GM23338 (cell line): Measurements from ENCODE around the gene IRF8. TPM values are rescaled to one million over a fixed set of nuclear protein-coding genes. Genes with fewer than 3 reads are reported as not detected.

Experiments
- ATAC-seq: fragments of 200-7000 bp; cut with Tn5 transposase; 3 replicates; pipeline ENCODE4 v1.9.1; 2020
- DNase-seq: peaks from one replicate; pipeline ENCODE4 v3.0.0-alpha.2; 2015; ENCODE audit warnings: low spot score
- H2AFZ ChIP-seq: fragments of 200-600 bp; sonication (generic); 2 replicates; pipeline ENCODE4 v1.8.0; 2016; ENCODE audit warnings: antibody characterized with exemption, mild to moderate bottlenecking, moderate library complexity
- H3F3A ChIP-seq: fragments of 200-600 bp; sonication (generic); replicated peaks from 2 replicates; pipeline ENCODE4 v1.8.0; 2017; ENCODE audit warnings: antibody characterized with exemption, mixed run types, low read depth
- H3K27ac ChIP-seq: fragments of 200-600 bp; sonication (generic); 2 replicates; pipeline ENCODE4 v1.6.1; 2016; ENCODE audit warnings: low read depth
- H3K27me3 ChIP-seq: fragments of 200-600 bp; sonication (generic); 2 replicates; pipeline ENCODE4 v1.8.0; 2016; ENCODE audit warnings: mild to moderate bottlenecking, mixed run types, moderate library complexity; ENCODE audit not compliant: insufficient read depth
- H3K36me3 ChIP-seq: fragments of 200-600 bp; sonication (generic); 2 replicates; pipeline ENCODE4 v1.8.0; 2016; ENCODE audit warnings: mild to moderate bottlenecking; ENCODE audit not compliant: insufficient read depth
- H3K4me1 ChIP-seq: fragments of 200-600 bp; sonication (generic); 2 replicates; pipeline ENCODE4 v1.8.0; 2016; ENCODE audit warnings: mild to moderate bottlenecking, moderate library complexity; ENCODE audit not compliant: insufficient read depth
- H3K4me2 ChIP-seq: fragments of 200-600 bp; sonication (generic); 2 replicates; pipeline ENCODE4 v1.7.1; 2017; ENCODE audit warnings: mixed run types
- H3K4me3 ChIP-seq: fragments of 200-600 bp; sonication (generic); 2 replicates; pipeline ENCODE4 v1.6.1; 2016; ENCODE audit warnings: mixed run types
- H3K79me2 ChIP-seq: fragments of 200-600 bp; sonication (generic); replicated peaks from 2 replicates; pipeline ENCODE4 v1.8.0; 2017; ENCODE audit warnings: mild to moderate bottlenecking; ENCODE audit not compliant: insufficient read depth
- H3K9me2 ChIP-seq: fragments of 200-600 bp; sonication (generic); 2 replicates; pipeline ENCODE4 v1.8.0; 2017; ENCODE audit not compliant: insufficient read depth
- H4K20me1 ChIP-seq: fragments of 200-600 bp; sonication (generic); replicated peaks from 2 replicates; pipeline ENCODE4 v1.8.0; 2017; ENCODE audit warnings: mild to moderate bottlenecking; ENCODE audit not compliant: insufficient read depth
- H3K27ac Mint-ChIP-seq: 2 replicates; pipeline ENCODE4 v1.8.0; 2020; ENCODE audit warnings: inconsistent platforms, mild to moderate bottlenecking, moderate library complexity, mixed read lengths
- H3K27me3 Mint-ChIP-seq: 3 replicates; pipeline ENCODE4 v1.8.0; 2022; ENCODE audit warnings: low read depth, mild to moderate bottlenecking, moderate library complexity, mixed read lengths, inconsistent platforms; ENCODE audit not compliant: insufficient read depth, poor library complexity
- H3K36me3 Mint-ChIP-seq: 3 replicates; pipeline ENCODE4 v1.8.0; 2021; ENCODE audit warnings: low read depth, mild to moderate bottlenecking, inconsistent platforms, moderate library complexity, mixed read lengths
- H3K4me1 Mint-ChIP-seq: 3 replicates; pipeline ENCODE4 v1.8.0; 2020; ENCODE audit warnings: mild to moderate bottlenecking, inconsistent platforms, mixed read lengths
- H3K4me3 Mint-ChIP-seq: 3 replicates; pipeline ENCODE4 v1.8.0; 2021; ENCODE audit warnings: moderate library complexity, mild to moderate bottlenecking, inconsistent platforms, mixed read lengths
- H3K9me3 Mint-ChIP-seq: 3 replicates; pipeline ENCODE4 v1.8.0; 2020; ENCODE audit warnings: moderate library complexity, mild to moderate bottlenecking, inconsistent platforms, mixed read lengths
- CREB1 ChIP-seq: fragments of 250-450 bp; sonication (Bioruptor Pico); IDR thresholded peaks from 2 replicates; pipeline ENCODE4 v1.5.0; 2020; ENCODE audit warnings: low read depth, mild to moderate bottlenecking, moderate library complexity
- CTCF ChIP-seq, 2 experiments: fragments of 200-600 bp in 1 of 2; sonication (generic) in 1 of 2; conservative IDR thresholded peaks; 2 replicates each; pipeline versions ENCODE4 v1.5.1 to v1.6.1; 2016 to 2017; ENCODE audit warnings: antibody characterized with exemption in 2 of 2, low read depth in 2 of 2, mild to moderate bottlenecking in 2 of 2, moderate library complexity in 1 of 2
- ETS1 ChIP-seq: IDR thresholded peaks from 2 replicates; pipeline ENCODE4 v1.6.1; 2016; ENCODE audit warnings: antibody characterized with exemption
- EZH2 ChIP-seq: fragments of 200-600 bp; sonication (generic); IDR thresholded peaks from one replicate; pipeline ENCODE4 v1.8.0; 2017; ENCODE audit warnings: antibody characterized with exemption, mild to moderate bottlenecking, low read depth; ENCODE audit not compliant: unreplicated experiment
- EZH2phosphoT487 ChIP-seq: fragments of 200-600 bp; sonication (generic); IDR thresholded peaks from one replicate; pipeline ENCODE4 v1.8.1; 2018; ENCODE audit warnings: antibody characterized with exemption; ENCODE audit not compliant: unreplicated experiment
- JUNB ChIP-seq: IDR thresholded peaks from one replicate; pipeline ENCODE4 v1.6.1; 2016; ENCODE audit warnings: antibody characterized with exemption; ENCODE audit not compliant: unreplicated experiment
- NANOG ChIP-seq: IDR thresholded peaks from 2 replicates; pipeline ENCODE4 v1.6.1; 2016; ENCODE audit warnings: antibody characterized with exemption, borderline replicate concordance
- REST ChIP-seq: IDR thresholded peaks from one replicate; pipeline ENCODE4 v1.6.1; 2018; ENCODE audit warnings: antibody characterized with exemption; ENCODE audit not compliant: unreplicated experiment
- STAT1 ChIP-seq: IDR thresholded peaks from one replicate; pipeline ENCODE4 v1.6.1; 2016; ENCODE audit warnings: antibody characterized with exemption; ENCODE audit not compliant: unreplicated experiment
- ZNF114 ChIP-seq: fragments of 250-450 bp; sonication (Bioruptor Pico); IDR thresholded peaks from 2 replicates; pipeline ENCODE4 v1.5.0; 2020; ENCODE audit warnings: mild to moderate bottlenecking, moderate library complexity
- ZNF331 ChIP-seq: fragments of 250-450 bp; sonication (Bioruptor Pico); IDR thresholded peaks from 2 replicates; pipeline ENCODE4 v1.5.0; 2020; ENCODE audit warnings: low read depth, mild to moderate bottlenecking, moderate library complexity
- ZNF462 ChIP-seq: fragments of 250-450 bp; sonication (Bioruptor Pico); IDR thresholded peaks from 2 replicates; pipeline ENCODE4 v1.5.0; 2020; ENCODE audit warnings: mild to moderate bottlenecking, moderate library complexity
- polyA plus RNA-seq: library from polyadenylated mRNA; unstranded; fragments of >200 nt; fragmentation: Nextera tagmentation; extraction: Ambion mirVana; gene quantifications from 2 replicates; pipeline ENCODE4 v1.2.1, GENCODE V29; 2016
- total RNA-seq: library from RNA; depleted of rRNA; stranded (reverse); fragments of >200 nt; shearing (Covaris generic); gene quantifications from 2 replicates; pipeline ENCODE4 v1.2.3, GENCODE V29; 2014

Gene IRF8
- total and polyA plus RNA-seq, 2 experiments from 2014 or later, result 0.47 to 2.8 TPM

GRCh38 chr16:85936816-85937215 lies 37.9 kb downstream of the IRF8 start (continued):
- no peak for TF ChIP-seq ETS1
- no peak for TF ChIP-seq REST
- no peak for TF ChIP-seq EZH2
- no peak for TF ChIP-seq ZNF114 (CRISPR knock-in tag)
- no peak for TF ChIP-seq NANOG
- no peak for TF ChIP-seq ZNF331
- TF ChIP-seq EZH2phosphoT487, result no peak
- no peak for TF ChIP-seq STAT1

GRCh38 chr16:85940214-85940613 lies 41.3 kb downstream of the IRF8 start:
- H3K79me2 ChIP-seq, result no peaks in the 10 kb centered on the region
- no peak overlapping the region for H3K4me3 Mint-ChIP-seq
- H3K27ac ChIP-seq, result no peak overlapping the region
- no peaks in the 10 kb centered on the region for H4K20me1 ChIP-seq
- no peaks in the 10 kb centered on the region for H3K27me3 ChIP-seq
- H3K9me2 ChIP-seq, result no peaks in the 10 kb centered on the region; the same call in 1 of the 2 replicates
- H3K27me3 Mint-ChIP-seq, result peaks cover 15% of the 10 kb centered on the region
- H3K36me3 Mint-ChIP-seq, result no peaks in the 10 kb centered on the region; the same call in 2 of the 3 replicates
- no peak overlapping the region for H3K4me3 ChIP-seq
- no peak for DNase-seq
- no peak overlapping the region for H3K27ac Mint-ChIP-seq
- peaks cover 3% of the 10 kb centered on the region for H3K4me1 Mint-ChIP-seq
- no peak for ATAC-seq
- H3F3A ChIP-seq, result no peaks in the 10 kb centered on the region
- no peak overlapping the region for H3K4me2 ChIP-seq
- H3K4me1 ChIP-seq, result no peaks in the 10 kb centered on the region
- no peaks in the 10 kb centered on the region for H3K36me3 ChIP-seq
- H2AFZ ChIP-seq, result no peak overlapping the region
- no peak for TF ChIP-seq EZH2phosphoT487
- TF ChIP-seq EZH2, result no peak
- TF ChIP-seq ZNF462 (CRISPR knock-in tag), result no peak
- no peak for TF ChIP-seq NANOG
- no peak for TF ChIP-seq ZNF114 (CRISPR knock-in tag)
- TF ChIP-seq STAT1, result no peak
- no peak for TF ChIP-seq CREB1 (CRISPR knock-in tag)
- TF ChIP-seq CTCF (conservative IDR thresholded peaks at IDR 0.05; ENCODE audit: low read depth in 2 of 2), result no peak
- TF ChIP-seq ZNF331, result no peak
- no peak for TF ChIP-seq JUNB
- H3K9me3 Mint-ChIP-seq, result peaks cover 3% of the 10 kb centered on the region; the same call in 2 of the 3 replicates
